GM23338 (cell line): ENCODE results near the gene XYLT1.

ENCODE experiments used
- CREB1 ChIP-seq: fragments of 250-450 bp; sonication (Bioruptor Pico); IDR thresholded peaks from 2 replicates; pipeline ENCODE4 v1.5.0; 2020; ENCODE audit warnings: low read depth, mild to moderate bottlenecking, moderate library complexity
- EZH2 ChIP-seq: fragments of 200-600 bp; sonication (generic); IDR thresholded peaks from one replicate; pipeline ENCODE4 v1.8.0; 2017; ENCODE audit warnings: antibody characterized with exemption, mild to moderate bottlenecking, low read depth; ENCODE audit not compliant: unreplicated experiment
- EZH2phosphoT487 ChIP-seq: fragments of 200-600 bp; sonication (generic); IDR thresholded peaks from one replicate; pipeline ENCODE4 v1.8.1; 2018; ENCODE audit warnings: antibody characterized with exemption; ENCODE audit not compliant: unreplicated experiment
- JUNB ChIP-seq: IDR thresholded peaks from one replicate; pipeline ENCODE4 v1.6.1; 2016; ENCODE audit warnings: antibody characterized with exemption; ENCODE audit not compliant: unreplicated experiment
- POLR2AphosphoS5 ChIP-seq: IDR thresholded peaks from 2 replicates; pipeline ENCODE4 v1.6.1; 2016; ENCODE audit warnings: antibody characterized with exemption, low read depth
- STAT1 ChIP-seq: IDR thresholded peaks from one replicate; pipeline ENCODE4 v1.6.1; 2016; ENCODE audit warnings: antibody characterized with exemption; ENCODE audit not compliant: unreplicated experiment
- ZNF114 ChIP-seq: fragments of 250-450 bp; sonication (Bioruptor Pico); IDR thresholded peaks from 2 replicates; pipeline ENCODE4 v1.5.0; 2020; ENCODE audit warnings: mild to moderate bottlenecking, moderate library complexity
- TF ChIP-seq, protein P1 (sequence below), 2 experiments: fragments of 200-600 bp in 1 of 2; sonication (generic) in 1 of 2; conservative IDR thresholded peaks; 2 replicates each; pipeline versions ENCODE4 v1.5.1 to v1.6.1; 2016 to 2017; ENCODE audit warnings: antibody characterized with exemption in 2 of 2, low read depth in 2 of 2, mild to moderate bottlenecking in 2 of 2, moderate library complexity in 1 of 2

DNA sequence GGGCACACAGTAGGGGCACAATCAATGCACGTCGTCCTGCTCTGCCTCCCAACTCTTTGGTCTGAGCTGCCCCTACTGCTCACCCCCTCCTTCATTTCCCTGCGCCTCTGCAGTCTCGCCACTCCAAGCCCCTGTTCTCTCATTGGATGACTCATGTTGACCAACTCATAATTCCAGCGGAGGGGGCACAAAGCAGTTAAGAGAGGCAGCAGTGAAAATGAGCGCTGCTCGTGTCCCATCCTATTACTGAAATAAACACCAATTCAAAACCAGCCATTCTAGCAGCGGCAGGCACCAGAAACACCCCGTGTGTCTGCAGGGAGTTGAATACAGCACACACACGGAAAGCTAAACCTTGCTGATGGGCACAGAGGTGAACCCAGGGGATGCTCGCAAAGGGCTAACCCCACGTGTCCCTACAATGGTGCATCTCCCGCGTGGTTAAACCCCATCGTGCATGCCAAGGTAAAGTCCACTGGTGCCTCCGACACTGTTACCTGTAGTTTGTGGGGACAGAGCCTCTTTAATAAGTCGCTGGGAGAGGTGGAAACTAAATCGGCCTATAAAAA lies 310.4 kb downstream of the XYLT1 start:
- TF ChIP-seq CREB1 (CRISPR knock-in tag) (no peak), STAT1 (no peak), POLR2AphosphoS5 (no peak), EZH2 (no peak), EZH2phosphoT487 (no peak), ZNF114 (no peak), JUNB (no peak)
- TF ChIP-seq, protein P1, sequence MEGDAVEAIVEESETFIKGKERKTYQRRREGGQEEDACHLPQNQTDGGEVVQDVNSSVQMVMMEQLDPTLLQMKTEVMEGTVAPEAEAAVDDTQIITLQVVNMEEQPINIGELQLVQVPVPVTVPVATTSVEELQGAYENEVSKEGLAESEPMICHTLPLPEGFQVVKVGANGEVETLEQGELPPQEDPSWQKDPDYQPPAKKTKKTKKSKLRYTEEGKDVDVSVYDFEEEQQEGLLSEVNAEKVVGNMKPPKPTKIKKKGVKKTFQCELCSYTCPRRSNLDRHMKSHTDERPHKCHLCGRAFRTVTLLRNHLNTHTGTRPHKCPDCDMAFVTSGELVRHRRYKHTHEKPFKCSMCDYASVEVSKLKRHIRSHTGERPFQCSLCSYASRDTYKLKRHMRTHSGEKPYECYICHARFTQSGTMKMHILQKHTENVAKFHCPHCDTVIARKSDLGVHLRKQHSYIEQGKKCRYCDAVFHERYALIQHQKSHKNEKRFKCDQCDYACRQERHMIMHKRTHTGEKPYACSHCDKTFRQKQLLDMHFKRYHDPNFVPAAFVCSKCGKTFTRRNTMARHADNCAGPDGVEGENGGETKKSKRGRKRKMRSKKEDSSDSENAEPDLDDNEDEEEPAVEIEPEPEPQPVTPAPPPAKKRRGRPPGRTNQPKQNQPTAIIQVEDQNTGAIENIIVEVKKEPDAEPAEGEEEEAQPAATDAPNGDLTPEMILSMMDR (conservative IDR thresholded peaks at IDR 0.05; ENCODE audit: low read depth in 2 of 2): no peak
